ENCODE results near the gene TBX1.

TBX1 gene

DNA sequence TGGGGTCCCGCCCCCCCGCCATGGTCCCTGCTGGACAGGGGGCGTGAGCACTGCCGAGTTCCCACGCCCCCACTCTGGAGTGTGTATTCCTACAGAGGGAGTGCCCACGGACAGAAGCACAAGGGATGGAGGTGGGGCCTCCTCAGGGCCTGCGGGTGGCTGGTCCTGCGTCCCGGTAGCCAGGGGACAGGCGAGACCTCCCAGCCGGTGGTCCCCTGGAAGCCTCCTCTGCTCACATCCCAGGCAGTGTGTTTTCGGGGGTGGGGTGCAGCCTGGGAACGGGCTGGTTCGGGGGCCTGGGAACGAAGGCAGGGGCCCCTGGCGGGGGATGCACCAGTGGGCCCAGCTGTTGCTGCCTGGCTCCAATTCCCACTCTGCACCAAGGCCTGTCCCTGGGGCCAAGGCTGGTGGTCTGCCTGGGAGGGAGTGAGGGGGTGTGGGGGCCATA is 21.1 kb upstream of the TBX1 start:
- no peak for DNase-seq

DNA sequence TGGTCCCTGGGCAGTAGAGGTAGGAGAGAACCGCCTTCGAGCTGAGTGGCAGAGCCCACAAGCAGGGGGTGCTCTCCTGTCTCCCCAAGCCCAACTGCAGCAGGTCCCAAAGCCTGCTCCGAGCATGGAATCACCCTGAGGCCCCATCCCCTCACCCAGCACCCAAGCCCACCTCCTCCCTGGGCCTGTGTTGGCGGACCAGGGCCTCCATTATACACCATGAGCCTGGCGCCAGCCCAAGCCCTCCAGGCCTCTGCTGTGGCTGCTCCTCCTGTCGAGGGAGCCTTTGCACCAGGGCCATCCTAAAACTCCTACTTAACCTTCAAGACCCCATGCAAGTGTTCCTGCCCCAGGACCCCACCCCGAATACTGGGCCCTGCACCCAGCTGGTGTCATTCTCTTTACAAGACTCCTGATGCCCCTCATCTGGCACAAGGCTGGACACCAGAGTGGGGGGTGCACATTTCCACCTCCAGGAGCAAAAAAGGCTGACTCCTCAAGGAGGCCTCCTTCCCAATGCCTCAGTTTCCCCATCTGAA is 20.6 kb upstream of the TBX1 start:
- no peak for DNase-seq

DNA sequence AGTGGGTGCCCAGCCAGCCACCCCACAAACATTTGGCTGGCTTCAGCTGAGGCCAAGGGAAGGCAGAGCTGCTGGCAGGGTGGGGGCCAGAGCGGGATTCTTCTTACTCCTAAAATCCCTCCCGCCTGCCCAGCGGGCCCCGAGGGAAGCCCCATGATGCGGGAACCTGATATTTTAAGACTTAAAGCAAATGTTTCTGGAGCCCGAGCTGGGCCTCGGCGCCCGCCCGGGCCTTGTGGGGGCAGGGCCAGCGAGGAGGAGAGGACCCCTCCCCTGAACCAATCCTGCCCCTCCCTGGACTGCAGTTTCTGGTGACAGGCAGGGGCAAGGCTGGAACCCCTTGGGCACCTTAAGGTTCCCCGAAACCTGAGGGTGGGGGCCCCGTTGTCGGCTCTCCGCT is 20.0 kb upstream of the TBX1 start:
- DNase-seq, result no peak

DNA sequence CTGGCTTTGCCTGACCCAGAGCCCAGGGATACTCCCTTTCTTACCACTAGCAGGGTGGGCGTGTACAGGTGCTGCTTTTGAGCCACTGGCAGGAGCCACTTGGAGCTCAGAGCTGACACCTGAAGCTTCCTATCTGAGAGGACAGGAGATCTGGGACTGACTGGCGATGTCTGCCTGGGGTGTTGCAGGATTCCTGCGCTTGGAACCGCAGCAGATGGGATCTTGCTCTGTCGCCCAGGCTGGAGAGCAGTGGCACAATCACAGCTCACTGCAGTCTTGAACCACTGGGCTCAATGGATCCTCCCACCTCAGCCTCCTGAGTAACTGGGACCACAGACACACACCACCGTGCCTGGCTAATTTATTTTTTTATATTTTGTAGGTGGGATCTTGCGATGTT is 19.5 kb upstream of the TBX1 start:
- DNase-seq, result no peak

DNA sequence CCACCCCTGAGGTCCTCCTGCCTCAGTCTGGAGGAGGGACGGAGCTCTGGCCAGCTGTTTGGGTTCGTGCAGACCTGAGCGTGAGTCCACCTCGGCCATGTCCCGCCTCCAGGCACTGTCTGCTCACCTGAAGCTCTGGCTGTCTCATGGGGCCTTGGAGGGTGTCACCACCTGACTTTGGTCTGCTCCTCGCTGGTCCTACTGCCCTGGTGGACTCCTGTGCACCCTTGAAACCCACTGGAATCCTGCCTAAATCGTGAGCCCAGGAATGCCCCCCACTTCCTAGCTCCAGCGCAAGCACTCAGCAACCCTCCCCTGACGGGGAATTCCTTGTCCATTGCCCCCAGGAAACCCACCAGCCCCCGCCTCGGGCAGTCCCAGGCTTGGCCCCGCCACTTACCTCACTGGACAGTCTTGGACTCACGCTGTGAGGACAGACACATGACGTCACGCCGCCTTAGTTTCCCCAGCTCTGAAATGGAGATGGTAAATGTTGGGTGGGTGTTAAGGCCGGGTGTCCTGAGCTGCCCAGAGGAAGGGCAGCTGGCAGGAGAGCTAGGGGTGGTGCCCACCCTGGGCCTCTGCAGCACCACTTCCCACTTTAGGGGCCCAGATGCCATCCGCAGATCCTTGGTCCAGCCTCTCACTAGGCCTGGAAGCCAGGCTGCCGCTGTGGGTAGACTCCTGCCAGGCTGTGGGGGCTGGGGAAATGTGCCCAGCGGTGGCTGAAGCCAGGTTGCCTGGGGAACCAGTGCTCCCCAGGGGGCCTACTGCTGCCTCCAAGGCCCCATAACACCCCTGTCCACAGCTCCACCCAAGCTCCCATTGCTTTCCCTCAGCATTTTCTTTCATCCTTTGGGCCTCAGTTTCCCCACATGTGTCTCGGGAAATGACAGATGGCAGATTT is 18.2 kb upstream of the TBX1 start:
- no peak for DNase-seq

DNA sequence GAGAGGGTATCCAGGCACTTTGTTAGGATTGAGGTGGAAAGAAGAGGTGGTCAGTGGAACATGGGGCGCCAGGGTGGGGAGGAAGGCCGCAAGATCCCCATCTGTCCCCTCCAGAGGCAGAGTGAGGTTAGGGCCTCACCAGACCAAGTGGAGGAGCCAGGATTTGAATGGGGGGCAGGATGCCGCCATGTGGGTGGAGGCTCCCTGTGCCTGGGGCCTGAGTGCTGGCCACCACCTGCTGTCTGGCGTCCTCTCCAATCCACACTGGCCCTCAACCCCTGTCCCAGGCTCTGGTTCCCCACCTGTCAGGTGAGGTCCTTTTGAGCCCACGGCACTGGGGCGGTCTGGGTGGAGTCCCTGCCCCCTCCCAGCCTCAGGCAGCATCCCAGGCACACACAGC is 17.5 kb upstream of the TBX1 start:
- DNase-seq, result no peak

DNA sequence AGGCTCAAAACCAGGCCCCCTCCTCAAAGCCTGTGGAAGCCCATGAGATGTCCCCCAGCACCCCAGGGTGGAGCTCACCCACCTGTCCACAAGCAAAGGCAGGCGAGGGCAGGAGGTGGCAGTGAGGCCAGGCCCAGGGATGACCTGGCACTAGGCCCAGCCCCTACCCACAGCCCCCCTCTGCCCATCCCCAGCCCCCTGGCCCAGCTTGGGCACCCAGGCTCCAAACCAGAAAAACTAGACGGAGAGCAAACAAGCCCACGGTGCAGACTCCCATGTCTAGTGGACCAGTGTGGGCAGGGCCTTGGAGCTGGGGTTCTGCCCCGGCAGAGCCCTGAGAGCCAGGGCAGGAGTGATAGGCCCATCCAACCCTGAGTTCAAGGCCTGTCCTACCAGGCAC is 16.9 kb upstream of the TBX1 start:
- no peak for DNase-seq

DNA sequence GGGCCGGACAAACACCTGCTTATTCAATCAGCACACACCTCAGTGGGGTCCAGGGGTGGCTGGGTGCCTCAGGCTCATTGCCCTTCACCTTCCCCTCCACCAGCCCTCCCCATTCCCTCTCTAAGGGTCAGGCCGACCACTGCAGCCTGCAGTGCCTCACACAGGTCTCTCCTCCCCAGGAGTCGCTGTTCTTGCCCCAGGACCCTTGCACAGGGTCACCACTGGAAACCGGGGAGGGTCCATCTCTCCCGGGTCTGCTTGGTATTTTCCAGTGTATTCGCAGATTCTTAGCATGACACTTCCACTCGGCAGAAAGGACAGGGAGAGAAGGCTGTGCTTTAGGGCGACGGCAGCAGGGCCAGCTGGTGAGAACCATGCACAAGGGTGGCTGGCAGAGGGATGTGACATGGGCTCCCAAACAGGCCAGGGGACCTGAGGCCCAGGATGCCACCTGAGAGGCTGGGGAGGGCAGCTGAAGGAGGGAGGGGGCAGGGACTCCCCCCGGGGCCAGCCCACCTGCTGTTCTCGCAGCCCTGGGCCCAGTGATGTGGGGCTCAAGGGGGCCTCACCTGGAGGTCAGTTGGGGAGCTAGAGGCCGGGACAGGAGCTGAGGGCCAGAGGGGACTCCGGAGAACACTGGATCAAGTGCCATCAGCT is 16.1 kb upstream of the TBX1 start:
- no peak for DNase-seq

DNA sequence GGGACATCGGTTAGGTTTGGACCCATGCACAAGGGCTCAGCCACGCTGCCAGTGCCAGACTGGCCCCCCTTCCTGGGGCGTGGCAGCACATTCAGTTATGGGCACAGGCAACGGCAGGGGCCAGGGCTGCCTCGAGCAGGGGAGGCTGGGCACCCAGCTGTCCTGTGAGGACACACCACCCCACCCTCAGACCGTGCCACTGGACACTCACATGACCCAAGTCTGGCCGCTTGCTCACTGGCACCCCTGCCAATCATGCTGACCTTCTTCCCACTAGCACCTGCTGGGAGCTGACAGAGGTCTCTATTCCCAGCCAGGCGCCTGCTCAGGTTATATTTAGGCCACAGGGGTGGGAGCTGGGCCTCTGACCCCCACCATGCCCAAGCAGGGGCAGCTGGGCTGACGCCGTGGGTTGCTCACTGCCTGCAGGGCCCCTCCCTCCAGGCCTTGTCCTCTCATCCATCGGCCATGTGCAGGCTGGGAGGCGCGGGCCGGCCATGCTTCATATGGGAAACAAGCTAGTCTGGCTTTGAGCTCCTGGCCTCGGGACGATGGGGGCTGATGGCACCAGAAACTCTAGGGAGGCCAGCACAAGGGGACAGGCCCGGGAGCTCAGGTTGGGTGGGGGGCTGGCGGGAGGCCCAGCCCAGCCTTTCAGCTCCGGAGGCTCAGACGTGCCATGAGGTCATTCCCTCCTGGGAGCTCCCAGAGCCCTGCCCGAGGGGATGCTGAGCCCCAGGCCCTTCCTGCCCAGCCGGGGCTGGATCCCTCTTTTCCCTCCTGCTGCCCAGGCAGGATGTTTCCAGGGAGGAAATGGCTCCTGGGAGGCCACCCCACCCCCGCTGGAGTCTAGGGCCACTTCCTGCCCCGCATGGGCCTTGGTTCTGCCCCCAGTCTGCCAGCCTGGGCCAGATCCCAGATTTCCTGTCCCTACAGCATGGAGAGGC is 15.2 kb upstream of the TBX1 start:
- DNase-seq, result no peak

DNA sequence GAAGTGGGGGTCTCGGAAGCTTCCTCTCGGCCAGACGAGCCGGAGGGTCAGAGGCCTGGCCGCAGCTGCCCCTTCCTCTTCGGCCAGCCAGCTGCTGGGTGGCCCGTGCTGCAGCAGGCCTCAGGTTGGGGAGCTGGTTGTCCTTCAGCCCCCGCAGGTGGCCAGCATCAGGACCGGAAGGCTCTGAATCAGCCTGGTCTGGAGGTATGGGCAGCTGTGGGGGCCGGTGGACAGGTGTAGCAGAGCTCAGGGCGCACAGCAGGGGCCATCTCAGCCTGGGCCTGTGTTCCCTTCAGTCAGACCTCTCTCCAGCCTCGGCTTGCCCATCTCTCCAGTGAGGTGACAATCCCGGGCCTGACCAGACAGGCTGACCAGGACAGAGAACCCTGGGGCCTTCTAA is 13.9 kb upstream of the TBX1 start:
- DNase-seq, result no peak

DNA sequence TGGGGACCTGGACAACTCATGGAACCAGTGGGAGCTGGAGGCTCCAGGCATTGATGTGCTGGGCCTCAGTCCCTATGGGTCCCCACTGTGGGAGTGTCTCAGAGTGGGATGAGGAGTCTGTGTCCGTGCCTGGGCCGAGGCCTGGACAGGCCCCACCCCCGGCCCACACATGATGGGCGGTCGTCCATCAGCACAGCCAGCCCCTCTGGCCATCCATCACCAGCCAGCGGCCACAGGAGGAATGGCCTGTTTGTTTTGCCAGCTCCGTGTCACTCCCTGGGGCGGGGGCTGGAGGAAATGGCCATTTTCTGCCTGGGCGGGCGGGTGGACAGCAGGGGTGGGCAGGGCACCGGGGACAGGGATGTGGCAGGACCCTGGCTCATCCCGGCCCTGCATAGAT is 13.0 kb upstream of the TBX1 start:
- no peak for DNase-seq

DNA sequence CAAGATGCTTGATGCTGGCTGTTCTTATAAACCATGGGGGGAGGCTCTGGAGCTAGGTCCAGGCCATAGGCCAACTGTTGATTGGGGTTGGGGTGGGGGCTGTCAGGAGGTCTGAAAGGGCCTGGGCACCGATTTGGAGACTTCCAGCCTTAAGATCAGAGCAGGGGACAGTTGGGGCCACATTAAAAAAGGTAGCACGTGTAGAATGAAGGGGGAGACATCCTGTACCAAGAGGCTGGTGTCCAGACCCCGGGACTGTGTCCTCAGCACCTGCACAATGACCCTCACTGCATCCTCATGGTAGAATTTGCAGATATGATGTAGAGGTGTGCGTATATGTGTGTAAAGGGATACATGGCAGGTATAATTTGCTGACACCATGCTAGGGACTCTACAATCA is 12.4 kb upstream of the TBX1 start:
- no peak for DNase-seq

DNA sequence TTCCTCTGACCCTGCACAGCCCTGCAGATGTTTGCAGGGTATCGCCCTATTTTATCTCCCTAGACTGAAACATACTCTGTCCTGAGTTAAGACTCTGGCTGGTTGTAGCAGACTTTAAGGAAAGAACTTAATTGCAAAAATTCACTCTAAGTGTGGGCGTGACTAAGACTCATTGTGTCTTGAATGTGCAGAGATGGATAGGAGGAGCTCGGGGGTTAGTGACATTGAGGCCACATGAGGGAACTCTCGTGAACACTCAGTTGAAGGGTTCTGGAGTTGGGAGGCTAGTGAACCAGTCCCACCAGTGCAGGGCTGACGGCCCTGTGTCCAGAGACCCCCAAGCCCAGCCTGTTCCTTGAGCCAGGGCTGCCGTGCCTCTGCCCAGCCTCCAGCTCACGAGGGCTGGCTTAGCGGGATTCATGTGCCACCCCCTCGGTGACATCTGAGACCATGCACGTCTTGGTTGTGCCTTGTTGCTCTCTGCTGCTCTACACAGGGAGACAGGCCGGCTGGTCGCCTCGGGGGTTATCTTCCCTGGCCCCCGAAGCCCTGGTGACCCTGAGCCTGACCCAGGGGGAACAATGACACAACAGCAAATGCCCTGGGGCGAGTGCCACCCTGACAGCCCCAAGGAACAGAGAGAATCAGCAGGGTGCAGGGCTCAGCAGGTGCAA is 11.4 kb upstream of the TBX1 start:
- DNase-seq, result peak in 1 of 2 experiments; percentile 40

DNA sequence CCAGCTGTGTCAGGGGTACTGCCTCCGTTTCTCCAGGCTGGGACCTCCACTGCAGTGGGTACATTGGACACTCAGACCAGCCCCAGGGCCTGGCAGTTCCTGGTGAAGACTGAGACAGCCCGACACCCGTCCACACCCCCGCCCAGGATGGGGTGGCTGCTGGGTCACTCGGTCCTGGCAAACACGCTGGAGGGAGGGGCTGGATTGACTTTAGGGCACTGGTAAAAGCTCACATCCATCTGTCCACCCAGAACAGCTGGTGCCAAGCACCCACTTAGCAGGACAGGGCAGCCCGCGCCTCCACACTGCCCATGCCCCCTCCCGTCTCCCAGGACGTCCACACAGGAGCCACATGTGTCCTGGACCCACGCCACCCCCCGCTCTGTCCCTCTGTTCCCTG is 10.7 kb upstream of the TBX1 start:
- DNase-seq, result no peak

DNA sequence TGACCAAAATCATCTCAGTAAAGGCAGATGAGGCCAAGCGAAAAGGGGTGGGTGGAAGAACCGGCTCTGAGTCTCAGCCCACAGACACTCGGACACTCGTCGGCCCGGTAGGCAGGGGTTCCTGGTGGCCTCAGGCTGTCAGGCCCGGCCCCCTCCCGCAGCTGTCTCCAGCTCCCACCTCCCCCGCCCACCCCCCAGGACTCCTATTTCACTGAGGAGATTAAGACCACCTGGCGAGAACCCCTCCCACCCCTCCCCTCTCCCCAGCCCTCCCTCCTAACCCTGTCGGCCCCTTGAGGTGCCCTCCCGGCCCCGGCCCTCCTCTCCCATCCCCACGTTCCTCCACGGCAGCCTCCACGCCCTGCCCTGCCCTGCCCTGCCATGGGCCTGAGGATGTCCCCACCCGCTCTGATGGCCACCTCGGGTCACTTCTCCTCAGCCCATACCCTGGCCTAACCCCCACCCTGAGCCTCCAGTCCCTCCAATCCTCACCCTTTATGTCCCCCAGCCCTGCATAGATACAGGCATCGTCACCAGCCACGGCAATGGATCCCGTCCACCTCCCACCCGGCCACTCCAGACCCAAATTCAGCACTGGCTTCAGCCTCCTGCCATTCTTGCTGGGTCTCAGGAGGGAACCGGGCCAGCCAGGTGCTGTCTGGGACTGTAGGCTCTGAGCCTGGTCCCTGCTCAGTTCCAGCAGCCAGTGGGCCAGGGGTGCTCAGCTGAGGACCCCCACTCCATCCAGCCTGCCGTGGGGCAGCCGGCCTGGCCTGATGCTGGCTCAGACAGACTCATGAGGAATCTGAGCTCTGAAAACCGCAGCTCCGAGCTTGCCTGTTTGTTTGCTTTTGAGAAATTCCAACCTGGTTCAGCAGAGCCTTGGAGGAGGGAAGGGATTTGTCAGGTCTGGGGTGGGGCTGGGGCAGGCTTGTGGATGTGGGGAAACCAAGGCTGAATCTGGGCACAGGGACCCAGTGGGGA is 9.8 kb upstream of the TBX1 start:
- no peak for DNase-seq

DNA sequence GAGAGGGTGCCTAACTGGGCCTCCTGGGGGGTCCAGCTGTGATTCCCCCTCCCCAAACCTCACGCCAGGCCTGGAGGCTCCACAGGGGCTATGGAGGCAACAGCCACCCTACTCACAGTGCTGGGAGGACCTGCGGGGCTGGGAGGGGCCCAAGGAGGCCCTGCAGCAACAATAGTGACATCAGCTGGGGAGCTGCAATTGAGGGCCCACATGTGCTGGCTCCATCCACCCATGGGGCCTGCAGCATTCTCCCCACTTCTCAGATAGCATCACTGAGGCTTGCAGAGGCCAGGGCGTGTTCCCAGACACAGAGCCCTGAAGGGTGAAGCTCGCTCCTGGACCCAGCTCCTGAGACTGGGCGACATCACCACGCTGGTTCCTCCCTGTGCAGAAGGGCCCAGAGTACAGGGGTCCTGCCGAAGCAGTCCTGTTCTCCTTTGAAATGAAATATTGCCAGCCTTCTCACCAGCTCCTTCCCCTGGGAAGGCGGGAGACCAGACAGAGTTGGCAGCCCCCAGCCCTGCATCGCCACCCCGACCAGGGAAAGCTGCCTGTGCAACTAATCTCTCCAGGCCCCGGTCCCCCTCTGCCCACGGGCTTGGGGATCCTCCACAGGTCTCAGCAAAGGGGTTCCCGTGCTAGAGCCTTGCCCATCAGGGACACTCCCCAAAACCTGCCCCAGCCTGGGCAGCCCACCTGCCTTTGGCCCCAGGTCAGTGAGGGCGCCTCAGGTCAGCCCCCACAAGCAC is 8.9 kb upstream of the TBX1 start:
- DNase-seq, result no peak

DNA sequence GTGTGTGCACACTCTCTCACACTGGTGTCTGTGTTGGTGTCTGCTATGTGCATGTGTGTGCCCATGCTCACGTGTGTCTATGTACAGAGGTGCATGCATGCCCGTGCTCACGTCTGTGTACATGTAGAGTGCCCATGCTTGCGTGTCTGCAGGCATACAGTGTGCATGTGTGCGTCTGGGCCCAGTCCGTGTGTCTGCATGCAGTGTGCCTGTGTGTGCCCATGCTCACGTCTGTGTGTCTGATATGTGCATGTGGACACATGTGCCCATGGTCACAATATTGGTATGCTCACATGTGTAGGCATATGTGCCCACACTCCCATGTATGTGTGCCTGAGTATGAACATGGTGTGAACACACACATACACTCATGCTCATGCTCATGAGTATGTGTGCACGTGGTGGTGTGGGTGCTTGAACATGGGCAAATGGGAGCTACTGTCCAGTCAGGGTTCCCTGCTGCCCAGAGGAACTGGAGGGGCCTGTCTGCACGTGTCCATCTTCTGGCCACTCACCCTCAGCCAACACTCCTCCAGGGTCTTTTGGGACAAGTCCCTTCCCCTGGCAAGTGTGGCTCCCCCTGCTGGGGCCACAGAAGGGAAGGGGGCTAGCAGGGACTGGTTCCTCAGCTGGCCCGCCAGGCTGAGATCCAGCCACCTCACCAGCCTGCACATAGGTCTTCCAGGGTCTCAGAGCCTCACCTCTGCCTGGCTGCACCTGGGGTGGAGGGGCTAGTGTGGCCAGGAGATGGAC is 7.3 kb upstream of the TBX1 start:
- no peak for DNase-seq

DNA sequence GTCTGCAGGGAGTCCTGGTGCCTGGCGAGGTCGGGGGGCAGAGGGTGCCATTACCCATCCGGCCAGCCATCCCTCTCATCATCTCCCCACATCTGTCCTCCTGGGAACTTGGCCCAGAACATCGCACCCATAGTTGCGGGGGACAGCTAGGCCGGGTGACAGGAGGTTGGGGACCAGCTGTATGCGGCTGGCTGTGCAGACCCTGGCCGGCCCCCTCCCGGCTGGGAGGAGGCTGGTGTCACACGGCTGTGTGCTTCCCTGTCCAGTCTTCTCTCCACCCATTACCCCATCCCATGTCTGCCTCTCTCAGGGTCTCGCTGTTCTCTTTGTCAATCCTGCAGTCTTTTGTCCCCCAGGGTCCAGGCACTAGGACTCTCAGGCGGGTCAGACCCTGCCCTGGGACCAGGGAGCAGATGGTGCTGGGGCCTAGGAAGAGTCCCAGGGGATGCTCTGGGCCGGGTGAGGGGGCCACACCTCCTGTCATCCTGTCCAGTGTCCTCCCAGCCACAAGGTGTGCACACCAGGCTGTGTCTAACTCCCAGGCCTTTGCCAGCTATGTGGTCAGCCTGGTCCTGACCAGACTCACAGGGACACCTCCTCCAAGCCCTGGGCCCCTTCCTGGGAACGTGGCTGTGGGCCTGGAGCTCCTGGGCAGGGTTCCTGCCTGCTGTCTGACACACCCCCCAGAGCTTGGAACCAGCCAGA is 6.4 kb upstream of the TBX1 start:
- no peak for DNase-seq

DNA sequence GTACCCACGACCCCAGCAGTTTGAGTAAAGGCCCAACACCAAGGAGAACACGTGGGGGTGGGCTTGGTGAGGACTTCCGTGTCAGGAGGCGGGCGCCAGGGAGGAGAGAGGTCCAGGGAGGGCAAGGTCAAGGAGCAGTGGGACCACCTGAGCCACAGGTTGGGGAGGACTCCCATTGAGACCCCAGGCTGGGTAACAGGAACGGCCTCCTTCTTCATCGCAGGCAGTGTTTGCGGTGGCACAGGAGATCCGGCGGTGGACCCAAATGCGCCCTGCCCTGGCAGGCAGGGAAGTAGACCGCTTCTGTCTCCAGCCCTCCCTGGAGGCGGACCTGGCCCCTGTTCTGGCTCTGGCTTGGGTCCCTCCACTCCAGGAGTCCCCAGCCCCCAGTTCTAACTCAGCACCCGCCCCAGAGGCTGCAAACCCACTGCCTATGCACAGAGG is 5.9 kb upstream of the TBX1 start:
- DNase-seq, result no peak

Measured in Kasumi-1 (cell line).